HG03342 (cell line): Measurements from ENCODE around the gene SPATA25.
"Not testable (repeated sequence)": the region's sequence is repeated elsewhere in the genome, so short reads cannot be mapped to it uniquely, and the experiment has no call there.

Experiments
- ATAC-seq: cut with Tn5 transposase; IDR thresholded peaks from one replicate; pipeline ENCODE4 v1.9.1; 2021; ENCODE audit warnings: mild to moderate bottlenecking, moderate library complexity; ENCODE audit not compliant: unreplicated experiment

SPATA25 gene

GRCh38 chr20:45887346-45887715 is at the start of gene SPATA25:
TSS of gene SPATA25 (minus strand) at chr20:45887622. CDS start at chr20:45887590, 32 bp downstream.
- no peak for ATAC-seq

GRCh38 chr20:45935416-45936046 is 48.1 kb upstream of the SPATA25 start:
- ATAC-seq, result no peak

- ATAC-seq, result peak; percentile 73
These were observed 47.4 kb upstream of the SPATA25 start, which contains the start of gene PCIF1 for GRCh38 chr20:45934586-45935415. TSS of gene PCIF1 (plus strand) at chr20:45934683. CDS start at chr20:45939000, 4,317 bp downstream.

- peak; percentile 2 for ATAC-seq
These were observed 46.7 kb upstream of the SPATA25 start for GRCh38 chr20:45934046-45934585.

GRCh38 chr20:45933266-45934045 is 46.0 kb upstream of the SPATA25 start:
- no peak for ATAC-seq

- ATAC-seq, result not testable (repeated sequence)
These were observed 44.3 kb upstream of the SPATA25 start for GRCh38 chr20:45931680-45932079.

GRCh38 chr20:45927071-45927878 is 39.9 kb upstream of the SPATA25 start:
- no peak for ATAC-seq

GRCh38 chr20:45926731-45927070 is 39.3 kb upstream of the SPATA25 start:
- ATAC-seq, result no peak

- no peak for ATAC-seq
These were observed 38.5 kb upstream of the SPATA25 start for GRCh38 chr20:45925821-45926506.

- ATAC-seq, result no peak
These were observed 37.2 kb upstream of the SPATA25 start for GRCh38 chr20:45924391-45925261.

GRCh38 chr20:45921337-45922189 is 34.1 kb upstream of the SPATA25 start:
- no peak for ATAC-seq

GRCh38 chr20:45920462-45921336 is 33.3 kb upstream of the SPATA25 start:
- ATAC-seq, result no peak

- no peak for ATAC-seq
These were observed 32.3 kb upstream of the SPATA25 start for GRCh38 chr20:45919542-45920399.

- ATAC-seq, result no peak
These were observed 31.5 kb upstream of the SPATA25 start for GRCh38 chr20:45918779-45919537.

GRCh38 chr20:45918182-45918737 is 30.8 kb upstream of the SPATA25 start:
- no peak for ATAC-seq
